K562 (cell line): ENCODE data around the gene ANGEL2. TPM values are rescaled to one million over a fixed set of nuclear protein-coding genes. Genes with fewer than 3 reads are reported as not detected.

Experiments used
- BRD9 ChIP-seq: fragments of 450-650 bp; IDR thresholded peaks from 2 replicates; pipeline ENCODE4 v1.6.1; 2018; ENCODE audit warnings: low read depth; ENCODE audit not compliant: partially characterized antibody
- ETS1 ChIP-seq: conservative IDR thresholded peaks from 2 replicates; pipeline ENCODE4 v1.6.1; 2011; ENCODE audit warnings: low read depth, mild to moderate bottlenecking, low read length; ENCODE audit not compliant: control insufficient read depth
- FIP1L1 ChIP-seq: fragments of 200-400 bp; formaldehyde crosslinking; IDR thresholded peaks from 2 replicates; pipeline ENCODE4 v1.6.1; 2018; ENCODE audit warnings: mild to moderate bottlenecking, low read depth, low read length; ENCODE audit not compliant: poor library complexity, severe bottlenecking
- FOXJ2 ChIP-seq: fragments of 200-800 bp; sonication (Bioruptor generic); IDR thresholded peaks from 2 replicates; pipeline ENCODE4 v1.6.1; 2016; ENCODE audit warnings: missing genetic modification characterization, missing compliant biosample characterization
- HDAC8 ChIP-seq: fragments of 450-650 bp; IDR thresholded peaks from 2 replicates; pipeline ENCODE4 v1.6.1; 2016; ENCODE audit warnings: mild to moderate bottlenecking, missing genetic modification characterization, moderate library complexity, missing compliant biosample characterization
- HIVEP1 ChIP-seq: fragments of 250-450 bp; sonication (Bioruptor Pico); IDR thresholded peaks from 2 replicates; pipeline ENCODE4 v1.4.0; 2020; ENCODE audit warnings: mild to moderate bottlenecking
- JUN ChIP-seq, 2 experiments: sonication (generic) in 1 of 2; formaldehyde crosslinking in 1 of 2; IDR thresholded peaks; 2 replicates each; pipeline versions ENCODE4 v1.6.1 to v1.8.0; 2012 to 2022; ENCODE audit warnings: borderline replicate concordance in 2 of 2, mild to moderate bottlenecking in 2 of 2, improper control_type of control experiment in 1 of 2, low read depth in 1 of 2, low read length in 1 of 2, missing genetic modification reagents in 1 of 2
- KAT7 ChIP-seq: sonication (generic); formaldehyde crosslinking; IDR thresholded peaks from 2 replicates; pipeline ENCODE4 v1.8.0; 2022; ENCODE audit warnings: missing genetic modification reagents, mild to moderate bottlenecking, borderline replicate concordance
- KLF6 ChIP-seq: fragments of 250-450 bp; sonication (Bioruptor Pico); IDR thresholded peaks from 2 replicates; pipeline ENCODE4 v1.4.0; 2020; ENCODE audit warnings: mild to moderate bottlenecking, moderate library complexity, borderline replicate concordance
- MAFF ChIP-seq: IDR thresholded peaks from 2 replicates; pipeline ENCODE4 v1.6.1; 2012; ENCODE audit warnings: low read length, improper control_type of control experiment
- NRF1 ChIP-seq, 2 experiments: fragments of 450-650 bp; IDR thresholded peaks in 1 of 2; conservative IDR thresholded peaks in 1 of 2; 2 replicates each; pipeline ENCODE4 v1.6.1; 2014; ENCODE audit warnings: mild to moderate bottlenecking in 2 of 2
- PBX2 ChIP-seq, 2 experiments: IDR thresholded peaks in 1 of 2; conservative IDR thresholded peaks in 1 of 2; 2 replicates each; pipeline ENCODE4 v1.6.1; 2016; ENCODE audit warnings: low read depth in 2 of 2, mild to moderate bottlenecking in 1 of 2, missing compliant biosample characterization in 1 of 2, missing genetic modification characterization in 1 of 2, moderate library complexity in 1 of 2
- SMAD1 ChIP-seq: fragments of 150-350 bp; IDR thresholded peaks from 2 replicates; pipeline ENCODE4 v1.6.1; 2014; ENCODE audit warnings: low read length, low read depth; ENCODE audit not compliant: partially characterized antibody
- TEAD4 ChIP-seq, 2 experiments: sonication (generic) in 1 of 2; formaldehyde crosslinking in 1 of 2; IDR thresholded peaks; 2 replicates each; pipeline versions ENCODE4 v1.6.1 to v1.8.0; 2012 to 2022; ENCODE audit warnings: borderline replicate concordance in 1 of 2, inconsistent platforms in 1 of 2, low read length in 1 of 2, mild to moderate bottlenecking in 1 of 2, missing genetic modification reagents in 1 of 2
- THRB ChIP-seq: fragments of 450-650 bp; formaldehyde crosslinking; conservative IDR thresholded peaks from 2 replicates; pipeline ENCODE4 v1.4.0; 2022; ENCODE audit warnings: mild to moderate bottlenecking, missing genetic modification characterization
- ZEB2 ChIP-seq: fragments of 450-650 bp; IDR thresholded peaks from 2 replicates; pipeline ENCODE4 v1.6.1; 2016
- polyA plus RNA-seq, 8 experiments: library from polyadenylated mRNA; depleted of rRNA in 4 of 8; stranded (reverse) in 5 of 8; unstranded in 3 of 8; fragments of >200 nt; fragmentation: Nextera tagmentation in 2 of 8; fragmentation: Illumina TruSeq in 1 of 8; extraction: Ambion mirVana in 2 of 8; extraction: Trizol in 1 of 8; gene quantifications; 2 replicates each; pipeline versions ENCODE4 v1.2.1 to v1.2.3, GENCODE V29; 2011 to 2014; ENCODE audit warnings: inconsistent platforms in 1 of 8, missing spikeins in 1 of 8
- total RNA-seq, 7 experiments: library from RNA; depleted of rRNA in 6 of 7; stranded (reverse); fragments of >200 nt in 6 of 7; fragmentation: Illumina TruSeq in 2 of 7; extraction: Trizol in 2 of 7; gene quantifications; 2 replicates each; pipeline versions ENCODE4 v1.2.1 to v1.2.3, GENCODE V29; 2011 to 2021; ENCODE audit warnings: low replicate concordance in 1 of 7
- TF ChIP-seq, protein P1 (sequence below), 2 experiments: fragments of 450-650 bp; conservative IDR thresholded peaks; 2 replicates each; pipeline ENCODE4 v1.6.1; 2017; ENCODE audit warnings: mild to moderate bottlenecking in 2 of 2, moderate library complexity in 2 of 2

ANGEL2 gene
- total and polyA plus RNA-seq, 9 of the 15 experiments (the other 6 are each of a cell fraction or from before 2014, with no cell fraction given): 6.8 to 34.6 (median 26.2) TPM

DNA sequence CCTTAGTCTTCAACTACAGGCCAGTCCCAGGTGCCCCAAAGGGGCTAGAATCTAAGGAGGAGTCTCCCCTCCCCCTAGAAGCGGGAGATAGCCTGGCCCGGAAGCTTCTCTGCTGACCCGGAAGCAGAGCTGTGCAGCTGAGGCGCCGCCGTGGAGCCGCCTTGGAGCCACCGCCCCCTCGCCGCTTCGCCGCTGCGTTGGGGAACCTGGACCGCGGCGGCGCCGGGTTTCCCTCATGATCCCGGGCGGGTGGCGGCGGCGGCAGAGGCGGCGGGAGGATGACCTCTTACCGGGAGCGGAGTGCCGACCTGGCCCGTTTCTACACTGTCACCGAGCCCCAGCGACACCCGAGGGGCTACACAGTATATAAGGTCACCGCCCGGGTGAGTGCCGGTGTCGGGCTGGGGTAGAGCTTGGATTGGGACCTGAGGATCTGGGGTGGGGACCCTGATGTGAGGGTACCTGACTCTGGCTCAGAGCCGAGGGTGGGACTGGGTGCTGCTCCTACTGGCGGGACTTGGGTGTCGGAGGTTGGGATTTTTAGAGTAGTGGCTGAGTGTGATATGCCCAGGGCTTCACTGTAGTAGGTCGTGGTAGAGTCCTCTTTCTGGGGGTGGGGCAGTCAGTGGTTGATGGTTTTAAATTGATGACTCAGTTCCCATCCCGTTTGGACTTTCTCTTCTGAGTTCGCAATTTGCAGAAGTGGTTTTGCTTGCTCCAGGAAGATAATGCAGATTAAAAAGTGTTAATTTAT, 35.6 kb upstream of the ANGEL2 start, which contains the start of gene RPS6KC1 (continued):
- TF ChIP-seq THRB (CRISPR knock-in tag) (peak; percentile 44; the same call in 1 of the 2 replicates), HIVEP1 (peak; percentile 84), FOXJ2 (tag) (0 out of 2 replicates have a peak, but pooled peaks have one; percentile 40), TEAD4 (IDR thresholded peaks at IDR 0.05; ENCODE audit: low read length) (peak; percentile 85; the same call in 1 of the 2 replicates), TEAD4 (CRISPR knock-in tag; IDR thresholded peaks at IDR 0.05; ENCODE audit: borderline replicate concordance) (no peak), KLF6 (peak; percentile 44; the same call in 1 of the 2 replicates), JUN (IDR thresholded peaks at IDR 0.05; ENCODE audit: borderline replicate concordance, low read depth, low read length) (peak; percentile 64; the same call in 1 of the 2 replicates), JUN (CRISPR knock-in tag; IDR thresholded peaks at IDR 0.05; ENCODE audit: borderline replicate concordance) (no peak; the same call in 1 of the 2 replicates), FIP1L1 (peak; percentile 79), ZEB2 (0 out of 2 replicates have a peak, but pooled peaks have one; percentile 36), HDAC8 (tag) (no peak), NRF1 (conservative IDR thresholded peaks at IDR 0.05 in 1 of 2, IDR thresholded peaks at IDR 0.05 in 1 of 2) (peak; percentile 72 to 79), KAT7 (peak; percentile 74; the same call in 1 of the 2 replicates), BRD9 (peak; percentile 78), ETS1 (peak; percentile 83; the same call in 1 of the 2 replicates), MAFF (peak; percentile 88), SMAD1 (peak; percentile 18), PBX2 (CRISPR knock-in tag; IDR thresholded peaks at IDR 0.05; ENCODE audit: low read depth) (no peak), PBX2 (tag; conservative IDR thresholded peaks at IDR 0.05; ENCODE audit: low read depth) (peak; percentile 79)
- TF ChIP-seq, protein P1, sequence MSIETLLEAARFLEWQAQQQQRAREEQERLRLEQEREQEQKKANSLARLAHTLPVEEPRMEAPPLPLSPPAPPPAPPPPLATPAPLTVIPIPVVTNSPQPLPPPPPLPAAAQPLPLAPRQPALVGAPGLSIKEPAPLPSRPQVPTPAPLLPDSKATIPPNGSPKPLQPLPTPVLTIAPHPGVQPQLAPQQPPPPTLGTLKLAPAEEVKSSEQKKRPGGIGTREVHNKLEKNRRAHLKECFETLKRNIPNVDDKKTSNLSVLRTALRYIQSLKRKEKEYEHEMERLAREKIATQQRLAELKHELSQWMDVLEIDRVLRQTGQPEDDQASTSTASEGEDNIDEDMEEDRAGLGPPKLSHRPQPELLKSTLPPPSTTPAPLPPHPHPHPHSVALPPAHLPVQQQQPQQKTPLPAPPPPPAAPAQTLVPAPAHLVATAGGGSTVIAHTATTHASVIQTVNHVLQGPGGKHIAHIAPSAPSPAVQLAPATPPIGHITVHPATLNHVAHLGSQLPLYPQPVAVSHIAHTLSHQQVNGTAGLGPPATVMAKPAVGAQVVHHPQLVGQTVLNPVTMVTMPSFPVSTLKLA (conservative IDR thresholded peaks at IDR 0.05): peak; percentile 75 to 92
